Subcutaneous adipose tissue (tissue), 4 donors: ENCODE data around the gene IL10. TPM values are rescaled to one million over a fixed set of nuclear protein-coding genes. Genes with fewer than 3 reads are reported as not detected.

Experiments used
- total RNA-seq, 4 donors: library from RNA; depleted of rRNA; stranded (reverse); fragments of >200 nt; gene quantifications; one replicate each; pipeline ENCODE4 v1.1.0, GENCODE V29; 2016
- TF ChIP-seq, protein P1 (sequence below): fragments of 450-650 bp; IDR thresholded peaks from one replicate; pipeline ENCODE4 v1.5.1; 2016; ENCODE audit warnings: low read depth, mild to moderate bottlenecking, control low read depth, antibody characterized with exemption, moderate library complexity

Gene IL10
- total RNA-seq, 4 donors from 2014 or later: 8.3 to 18.5 (median 12.1) TPM

DNA sequence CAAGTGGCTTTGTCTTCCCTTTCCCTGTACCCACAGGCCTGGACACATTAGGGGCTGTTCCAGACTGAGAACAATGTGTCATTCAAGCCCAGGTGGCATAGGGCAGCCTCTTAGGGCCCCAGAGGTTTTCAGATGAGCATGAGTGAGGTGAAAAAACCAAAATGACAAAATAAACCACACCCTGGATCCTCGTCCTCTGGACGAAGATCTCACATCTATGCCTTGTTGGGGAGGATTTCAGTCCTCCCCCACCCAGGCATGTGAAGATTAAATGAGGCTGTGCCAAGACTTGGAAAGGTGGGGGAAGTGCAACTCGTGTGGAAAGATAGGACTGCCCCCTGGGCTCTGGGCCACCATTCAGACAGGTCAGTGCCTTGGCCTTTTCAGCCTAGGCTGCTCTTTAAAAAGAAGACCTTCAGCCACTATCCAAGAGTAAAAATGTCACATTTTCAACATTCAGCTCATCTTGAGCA is 34.5 kb downstream of the IL10 start:
- TF ChIP-seq, protein P1, sequence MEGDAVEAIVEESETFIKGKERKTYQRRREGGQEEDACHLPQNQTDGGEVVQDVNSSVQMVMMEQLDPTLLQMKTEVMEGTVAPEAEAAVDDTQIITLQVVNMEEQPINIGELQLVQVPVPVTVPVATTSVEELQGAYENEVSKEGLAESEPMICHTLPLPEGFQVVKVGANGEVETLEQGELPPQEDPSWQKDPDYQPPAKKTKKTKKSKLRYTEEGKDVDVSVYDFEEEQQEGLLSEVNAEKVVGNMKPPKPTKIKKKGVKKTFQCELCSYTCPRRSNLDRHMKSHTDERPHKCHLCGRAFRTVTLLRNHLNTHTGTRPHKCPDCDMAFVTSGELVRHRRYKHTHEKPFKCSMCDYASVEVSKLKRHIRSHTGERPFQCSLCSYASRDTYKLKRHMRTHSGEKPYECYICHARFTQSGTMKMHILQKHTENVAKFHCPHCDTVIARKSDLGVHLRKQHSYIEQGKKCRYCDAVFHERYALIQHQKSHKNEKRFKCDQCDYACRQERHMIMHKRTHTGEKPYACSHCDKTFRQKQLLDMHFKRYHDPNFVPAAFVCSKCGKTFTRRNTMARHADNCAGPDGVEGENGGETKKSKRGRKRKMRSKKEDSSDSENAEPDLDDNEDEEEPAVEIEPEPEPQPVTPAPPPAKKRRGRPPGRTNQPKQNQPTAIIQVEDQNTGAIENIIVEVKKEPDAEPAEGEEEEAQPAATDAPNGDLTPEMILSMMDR: no peak

- TF ChIP-seq, protein P1: no peak
These were observed 35.2 kb downstream of the IL10 start for GRCh38 chr1:206736878-206737728.

GRCh38 chr1:206735553-206736031 is 36.7 kb downstream of the IL10 start:
- TF ChIP-seq, protein P1: no peak

DNA sequence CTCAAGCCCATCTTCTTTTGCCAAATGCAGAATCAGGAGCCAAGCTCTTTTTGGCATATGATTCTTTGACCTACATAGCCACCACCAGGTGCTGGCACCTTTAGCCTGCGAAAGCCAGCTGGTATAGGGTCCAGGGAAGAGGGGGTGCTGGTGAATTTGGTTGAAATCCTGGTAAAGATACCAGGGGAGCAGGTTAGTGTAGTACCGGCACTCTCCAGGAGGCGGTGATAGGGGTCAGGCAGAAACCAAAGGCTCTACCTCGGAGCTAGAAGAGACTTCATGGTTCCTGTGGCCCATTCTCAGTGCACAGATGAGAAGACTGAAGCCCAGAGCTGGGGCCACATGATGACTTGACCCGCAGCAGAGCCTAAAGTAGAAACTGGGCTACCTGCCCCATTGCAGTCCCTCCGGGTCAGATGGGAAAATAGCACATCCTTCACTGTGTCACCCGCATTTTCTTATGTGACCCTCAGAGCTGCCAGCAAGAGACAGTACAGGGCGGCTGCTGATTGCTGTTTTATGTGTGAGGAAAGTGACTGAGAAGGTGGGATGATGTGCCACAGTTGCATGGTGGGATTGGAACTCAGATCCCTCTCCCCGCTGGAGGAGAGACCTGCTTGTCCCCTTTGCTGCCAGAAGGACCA is 37.7 kb downstream of the IL10 start:
- TF ChIP-seq, protein P1: no peak

DNA sequence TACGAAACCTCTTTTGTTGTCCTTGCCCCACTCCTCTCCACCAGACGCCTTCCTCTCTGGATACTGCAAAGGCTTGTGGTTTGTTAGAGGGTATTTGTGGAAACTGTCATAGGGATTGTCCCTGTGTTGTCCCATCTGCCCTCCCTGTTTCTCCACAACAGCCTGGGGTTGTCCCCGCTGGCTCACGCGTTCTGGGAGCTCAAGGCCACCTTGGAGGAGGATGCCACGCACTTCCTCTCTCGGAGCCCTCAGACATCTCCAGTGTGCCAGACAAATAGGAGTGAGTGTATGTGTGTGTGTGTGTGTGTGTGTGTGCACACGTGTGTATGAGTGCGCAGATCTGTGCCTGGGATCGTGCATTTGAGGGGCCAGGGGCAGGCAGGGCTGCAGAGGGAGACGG is 39.3 kb downstream of the IL10 start:
- TF ChIP-seq, protein P1: no peak

DNA sequence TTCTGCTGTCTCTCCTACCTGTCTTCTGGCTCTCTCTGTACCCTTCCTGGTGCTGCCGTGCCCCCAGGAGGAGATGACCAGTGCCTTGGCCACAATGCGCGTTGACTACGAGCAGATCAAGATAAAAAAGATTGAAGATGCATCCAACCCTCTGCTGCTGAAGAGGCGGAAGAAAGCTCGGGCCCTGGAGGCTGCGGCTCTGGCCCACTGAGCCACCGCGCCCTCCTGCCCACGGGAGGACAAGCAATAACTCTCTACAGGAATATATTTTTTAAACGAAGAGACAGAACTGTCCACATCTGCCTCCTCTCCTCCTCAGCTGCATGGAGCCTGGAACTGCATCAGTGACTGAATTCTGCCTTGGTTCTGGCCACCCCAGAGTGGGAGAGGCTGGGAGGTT is 39.8 kb downstream of the IL10 start:
- TF ChIP-seq, protein P1: no peak

DNA sequence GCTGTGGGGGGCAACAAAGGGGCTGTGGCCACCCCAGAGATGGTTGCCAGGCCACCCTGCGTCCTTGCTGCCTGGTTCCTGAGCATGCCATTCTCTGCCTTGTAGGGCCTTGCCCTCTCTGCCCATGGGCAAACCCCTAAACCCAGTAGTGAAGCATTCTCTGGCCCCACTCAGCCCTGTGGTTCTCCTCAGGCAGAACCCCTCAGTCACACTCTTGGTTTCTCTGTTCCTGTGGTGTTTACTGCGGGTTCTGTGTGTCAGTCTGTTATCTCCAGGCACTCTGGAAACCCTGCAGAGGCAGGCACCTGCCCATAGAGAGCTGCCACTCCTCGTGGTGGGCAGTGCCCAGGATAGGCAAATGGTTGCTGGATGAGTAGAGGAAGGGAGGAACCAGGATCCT is 42.8 kb downstream of the IL10 start:
- TF ChIP-seq, protein P1: no peak
